ENCODE measurements around the gene ZMYND8.
"Not testable (repeated sequence)": the region's sequence is repeated elsewhere in the genome, so short reads cannot be mapped to it uniquely, and the experiment has no call there.

ZMYND8 gene

GRCh38 chr20:47310729-47311128, 45.8 kb downstream of the ZMYND8 start:
- no peak for DNase-seq (ENCODE audit: low read depth)

GRCh38 chr20:47309806-47310426, 46.6 kb downstream of the ZMYND8 start:
- no peak for DNase-seq (ENCODE audit: low read depth)

GRCh38 chr20:47309394-47309793, 47.1 kb downstream of the ZMYND8 start:
- DNase-seq (ENCODE audit: low read depth), result no peak

- not testable (repeated sequence) for DNase-seq (ENCODE audit: low read depth)
Measured at GRCh38 chr20:47307569-47307968, 48.9 kb downstream of the ZMYND8 start.

- no peak for DNase-seq (ENCODE audit: low read depth)
Measured at GRCh38 chr20:47306755-47307370, 49.6 kb downstream of the ZMYND8 start.

GRCh38 chr20:47306095-47306494, 50.4 kb downstream of the ZMYND8 start:
- DNase-seq (ENCODE audit: low read depth), result no peak

- no peak for DNase-seq (ENCODE audit: low read depth)
Measured at GRCh38 chr20:47305667-47306066, 50.8 kb downstream of the ZMYND8 start.

GRCh38 chr20:47304287-47304686, 52.2 kb downstream of the ZMYND8 start:
- no peak for DNase-seq (ENCODE audit: low read depth)

- no peak for DNase-seq (ENCODE audit: low read depth)
Measured at GRCh38 chr20:47303736-47304135, 52.8 kb downstream of the ZMYND8 start.

- DNase-seq (ENCODE audit: low read depth), result no peak
Measured at GRCh38 chr20:47300071-47300470, 56.4 kb downstream of the ZMYND8 start.

GRCh38 chr20:47298624-47299023, 57.9 kb downstream of the ZMYND8 start:
- DNase-seq (ENCODE audit: low read depth), result no peak

- DNase-seq (ENCODE audit: low read depth), result no peak
Measured at GRCh38 chr20:47297746-47298145, 58.8 kb downstream of the ZMYND8 start.

GRCh38 chr20:47296950-47297349, 59.5 kb downstream of the ZMYND8 start:
- no peak for DNase-seq (ENCODE audit: low read depth)

- no peak for DNase-seq (ENCODE audit: low read depth)
Measured at GRCh38 chr20:47295921-47296426, 60.5 kb downstream of the ZMYND8 start.

- no peak for DNase-seq (ENCODE audit: low read depth)
Measured at GRCh38 chr20:47295129-47295813, 61.2 kb downstream of the ZMYND8 start.

GRCh38 chr20:47293631-47294030, 62.9 kb downstream of the ZMYND8 start:
- no peak for DNase-seq (ENCODE audit: low read depth)

- DNase-seq (ENCODE audit: low read depth), result no peak
Measured at GRCh38 chr20:47292581-47292980, 63.9 kb downstream of the ZMYND8 start.

- no peak for DNase-seq (ENCODE audit: low read depth)
Measured at GRCh38 chr20:47290666-47291430, 65.7 kb downstream of the ZMYND8 start.

- no peak for DNase-seq (ENCODE audit: low read depth)
Measured at GRCh38 chr20:47290008-47290407, 66.5 kb downstream of the ZMYND8 start.

- DNase-seq (ENCODE audit: low read depth), result no peak
Measured at GRCh38 chr20:47289096-47289495, 67.4 kb downstream of the ZMYND8 start.

- DNase-seq (ENCODE audit: low read depth), result not testable (repeated sequence)
Measured at GRCh38 chr20:47288530-47288929, 68.0 kb downstream of the ZMYND8 start.

GRCh38 chr20:47287609-47288144, 68.8 kb downstream of the ZMYND8 start:
- no peak for DNase-seq (ENCODE audit: low read depth)

Measured in CMK (cell line).